Natural killer cell (primary cell): ENCODE measurements around the gene PRDM16. TPM values are rescaled to one million over a fixed set of nuclear protein-coding genes. Genes with fewer than 3 reads are reported as not detected.

ENCODE experiments used
- ATAC-seq, 3 donors: fragments of 150-1000 bp in 2 of 3; fragments of 200-7000 bp in 1 of 3; cut with Tn5 transposase; 1 replicate in 1 of 3; 2 replicates in 2 of 3; pipeline ENCODE4 v1.10.0; 2021; ENCODE audit warnings: mild to moderate bottlenecking in 2 of 3, moderate library complexity in 2 of 3
- DNase-seq, 2 donors: peaks; one replicate each; pipeline versions ENCODE4 v3.0.0 to v3.0.0-alpha.2; 2013 to 2021; ENCODE audit warnings: mixed read lengths in 1 of 2
- H3K27ac ChIP-seq: one replicate; pipeline ENCODE4 v1.5.1; 2013; ENCODE audit warnings: mild to moderate bottlenecking, low read length
- H3K27me3 ChIP-seq: one replicate; pipeline ENCODE4 v1.6.1; 2013; ENCODE audit warnings: low read length; ENCODE audit not compliant: control insufficient read depth, insufficient read depth
- H3K36me3 ChIP-seq: one replicate; pipeline ENCODE4 v1.6.1; 2013; ENCODE audit warnings: low read length; ENCODE audit not compliant: control insufficient read depth, insufficient read depth
- H3K4me1 ChIP-seq: one replicate; pipeline ENCODE4 v1.6.1; 2013; ENCODE audit warnings: low read length; ENCODE audit not compliant: control insufficient read depth, insufficient read depth
- H3K4me3 ChIP-seq: one replicate; pipeline ENCODE4 v1.5.1; 2013; ENCODE audit warnings: low read length
- H3K9me3 ChIP-seq: one replicate; pipeline ENCODE4 v1.6.1; 2013; ENCODE audit warnings: low read length; ENCODE audit not compliant: control insufficient read depth, insufficient read depth
- H3K27ac Mint-ChIP-seq, 2 donors: one replicate each; pipeline ENCODE4 v1.8.0; 2022; ENCODE audit warnings: mild to moderate bottlenecking in 2 of 2, mixed read lengths in 2 of 2, moderate library complexity in 1 of 2
- H3K27me3 Mint-ChIP-seq, 2 donors: one replicate each; pipeline ENCODE4 v1.8.0; 2022; ENCODE audit warnings: low read depth in 2 of 2, mixed read lengths in 2 of 2
- H3K36me3 Mint-ChIP-seq: one replicate; pipeline ENCODE4 v1.8.0; 2022; ENCODE audit warnings: mixed read lengths
- H3K4me1 Mint-ChIP-seq, 2 donors: one replicate each; pipeline ENCODE4 v1.8.0; 2022; ENCODE audit warnings: mixed read lengths in 2 of 2
- H3K4me3 Mint-ChIP-seq: one replicate; pipeline ENCODE4 v1.8.0; 2022; ENCODE audit warnings: mild to moderate bottlenecking, moderate library complexity, mixed read lengths
- H3K9me3 Mint-ChIP-seq, 2 donors: one replicate each; pipeline ENCODE4 v1.8.0; 2022; ENCODE audit warnings: mixed read lengths in 2 of 2
- WGBS: methylation state at CpG from one replicate; pipeline ENCODE4 v1.1.7; 2013; ENCODE audit warnings: missing lambda C conversion rate; ENCODE audit not compliant: insufficient coverage; 5-methylcytosine and 5-hydroxymethylcytosine counted together
- intact Hi-C: fragments of 100-400 bp; cut with micrococcal nuclease; formaldehyde crosslinking; loops from one replicate; pipeline ENCODE4 v1.14.2; 2022
- total RNA-seq, 4 donors: library from RNA; stranded (reverse); fragments of 120-200 nt in 1 of 4; gene quantifications; one replicate each; pipeline versions ENCODE4 v1.2.3 to v1.2.4, GENCODE V29; 2013 to 2022
- TF ChIP-seq, protein P1 (sequence below): fragments of 200-600 bp; IDR thresholded peaks from one replicate; pipeline ENCODE4 v1.8.0; 2022; ENCODE audit warnings: antibody characterized with exemption

Gene PRDM16
- total RNA-seq, 3 donors from 2014 or later (not counting 1 experiment from before 2014, with no cell fraction given), result 0.25 to 0.64 TPM; not detected in 1

- no peak overlapping the region for H3K27ac Mint-ChIP-seq
- H3K27me3 Mint-ChIP-seq, result peaks cover 13 to 30% of the 10 kb centered on the region in 2 donors
- no peak overlapping the region for H3K27ac ChIP-seq
- H3K4me1 Mint-ChIP-seq, result peaks cover 16 to 20% of the 10 kb centered on the region in 2 donors
- H3K4me1 ChIP-seq, result peaks cover 49% of the 10 kb centered on the region
- no peaks in the 10 kb centered on the region for H3K9me3 Mint-ChIP-seq
- ATAC-seq (no peak), DNase-seq (no peak)
- intact Hi-C loops, result no loop called here
- WGBS, result 91% methylated on average over 17 of the region's 17 CpGs
- H3K36me3 ChIP-seq, result no peaks in the 10 kb centered on the region
- H3K27me3 ChIP-seq, result peaks cover 44% of the 10 kb centered on the region
- H3K9me3 ChIP-seq, result no peaks in the 10 kb centered on the region
- H3K36me3 Mint-ChIP-seq, result no peaks in the 10 kb centered on the region
- no peak overlapping the region for H3K4me3 Mint-ChIP-seq
- TF ChIP-seq, protein P1, sequence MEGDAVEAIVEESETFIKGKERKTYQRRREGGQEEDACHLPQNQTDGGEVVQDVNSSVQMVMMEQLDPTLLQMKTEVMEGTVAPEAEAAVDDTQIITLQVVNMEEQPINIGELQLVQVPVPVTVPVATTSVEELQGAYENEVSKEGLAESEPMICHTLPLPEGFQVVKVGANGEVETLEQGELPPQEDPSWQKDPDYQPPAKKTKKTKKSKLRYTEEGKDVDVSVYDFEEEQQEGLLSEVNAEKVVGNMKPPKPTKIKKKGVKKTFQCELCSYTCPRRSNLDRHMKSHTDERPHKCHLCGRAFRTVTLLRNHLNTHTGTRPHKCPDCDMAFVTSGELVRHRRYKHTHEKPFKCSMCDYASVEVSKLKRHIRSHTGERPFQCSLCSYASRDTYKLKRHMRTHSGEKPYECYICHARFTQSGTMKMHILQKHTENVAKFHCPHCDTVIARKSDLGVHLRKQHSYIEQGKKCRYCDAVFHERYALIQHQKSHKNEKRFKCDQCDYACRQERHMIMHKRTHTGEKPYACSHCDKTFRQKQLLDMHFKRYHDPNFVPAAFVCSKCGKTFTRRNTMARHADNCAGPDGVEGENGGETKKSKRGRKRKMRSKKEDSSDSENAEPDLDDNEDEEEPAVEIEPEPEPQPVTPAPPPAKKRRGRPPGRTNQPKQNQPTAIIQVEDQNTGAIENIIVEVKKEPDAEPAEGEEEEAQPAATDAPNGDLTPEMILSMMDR, result no peak
- H3K4me3 ChIP-seq, result no peak overlapping the region
Observed at GRCh38 chr1:3378411-3379208, 309.6 kb downstream of the PRDM16 start.

DNA sequence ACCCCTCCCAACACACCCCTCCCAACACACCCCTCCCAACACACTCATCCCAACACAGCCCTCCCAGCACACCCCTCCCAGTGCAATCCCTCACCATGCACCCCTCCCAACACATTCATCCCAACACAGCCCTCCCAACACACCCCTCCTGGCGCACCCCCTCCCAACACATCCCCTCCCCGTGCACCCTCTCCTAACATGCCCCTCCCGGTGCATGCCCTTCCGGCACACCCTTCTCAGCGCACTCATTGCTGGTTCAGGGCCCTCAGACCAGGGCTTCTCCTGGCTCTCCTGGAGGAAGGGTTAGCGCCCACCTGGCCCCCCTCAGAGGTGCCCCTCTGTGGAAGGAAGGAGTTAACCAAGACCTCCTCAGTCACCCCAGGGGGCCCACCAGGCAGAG is 310.9 kb downstream of the PRDM16 start:
- no peak for DNase-seq
- Histone ChIP-seq H3K4me3 (no peak overlapping the region), H3K36me3 (no peaks in the 10 kb centered on the region), H3K27me3 (peaks cover 37% of the 10 kb centered on the region), H3K9me3 (no peaks in the 10 kb centered on the region), H3K27ac (no peak overlapping the region), H3K4me1 (peaks cover 49% of the 10 kb centered on the region)
- Mint-ChIP-seq H3K4me3 (no peak overlapping the region), H3K4me1 (peaks cover 28 to 29% of the 10 kb centered on the region in 2 donors), H3K36me3 (no peaks in the 10 kb centered on the region), H3K27me3 (peaks cover 13 to 32% of the 10 kb centered on the region in 2 donors), H3K27ac (no peak overlapping the region), H3K9me3 (no peaks in the 10 kb centered on the region)
- TF ChIP-seq, protein P1, result no peak
- intact Hi-C loops, result no loop called here
- WGBS, result 90% methylated on average over 5 of the region's 6 CpGs
- no peak for ATAC-seq

DNA sequence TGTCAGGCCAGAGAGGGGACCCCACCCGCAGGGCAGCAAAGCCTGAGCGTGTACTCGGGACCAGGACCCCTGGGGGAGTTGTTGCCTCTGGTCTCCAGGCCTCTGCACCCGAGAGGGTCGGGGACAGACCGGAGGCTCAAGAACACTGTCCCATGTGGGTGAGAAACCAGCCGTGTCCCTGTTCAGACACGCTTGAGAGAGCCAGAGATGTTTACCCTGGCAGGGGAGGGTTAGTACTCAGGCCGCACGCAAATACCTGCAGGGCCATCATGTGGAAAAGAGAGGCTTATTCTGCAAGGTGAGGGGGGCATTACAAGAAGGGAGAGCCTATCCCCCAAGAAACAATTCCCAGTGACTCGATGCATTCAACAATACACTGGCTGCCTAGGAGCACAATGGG is 311.5 kb downstream of the PRDM16 start:
- no peak for ATAC-seq
- no peak overlapping the region for H3K27ac ChIP-seq
- Mint-ChIP-seq H3K36me3 (no peaks in the 10 kb centered on the region), H3K27ac (no peak overlapping the region), H3K27me3 (peaks cover 13 to 29% of the 10 kb centered on the region in 2 donors), H3K4me3 (no peak overlapping the region), H3K4me1 (peaks cover 30 to 31% of the 10 kb centered on the region in 2 donors), H3K9me3 (no peaks in the 10 kb centered on the region)
- no peak overlapping the region for H3K4me3 ChIP-seq
- no peak for DNase-seq
- no peaks in the 10 kb centered on the region for H3K9me3 ChIP-seq
- WGBS, result 83% methylated on average over 10 of the region's 11 CpGs
- H3K4me1 ChIP-seq, result peaks cover 49% of the 10 kb centered on the region
- TF ChIP-seq, protein P1, result no peak
- H3K27me3 ChIP-seq, result peaks cover 32% of the 10 kb centered on the region
- no peaks in the 10 kb centered on the region for H3K36me3 ChIP-seq
- intact Hi-C loops, result no loop called here
